Panc1 (cell line): ENCODE results near the gene CACNA2D4. TPM values are rescaled to one million over a fixed set of nuclear protein-coding genes. Genes with fewer than 3 reads are reported as not detected.

Experiments used
- ATAC-seq: fragments of 200-7000 bp; cut with Tn5 transposase; 2 replicates; pipeline ENCODE4 v1.9.1; 2020; ENCODE audit warnings: mild to moderate bottlenecking, moderate library complexity
- BruUV-seq: library from RNA; stranded (reverse); fragments of 400-500 nt; replicated peaks from 2 replicates; lab custom pipeline; 2021; lab: Mats Ljungman, UMichigan
- CTCF ChIA-PET: fragments of 300-600 bp; sonication (Branson Sonifier 250); formaldehyde crosslinking; loops from one replicate; lab custom pipeline; 2022; ENCODE audit warnings: antibody characterized with exemption; lab: Charles Lee
- POLR2A ChIA-PET: fragments of 300-600 bp; sonication (Branson Sonifier 250); formaldehyde crosslinking; loops from one replicate; lab custom pipeline; 2022; ENCODE audit warnings: antibody characterized with exemption; lab: Charles Lee
- DNase-seq: peaks from one replicate; pipeline ENCODE4 v3.0.0-alpha.2; 2010; ENCODE audit warnings: low read depth, low spot score
- H3K27ac ChIP-seq: 2 replicates; pipeline ENCODE4 v1.5.1; 2011; ENCODE audit warnings: mild to moderate bottlenecking, low read length, inconsistent platforms
- H3K27me3 ChIP-seq: fragments of 200-500 bp; sonication (Bioruptor generic); 2 replicates; pipeline ENCODE4 v1.6.0; 2014; ENCODE audit warnings: low read length, inconsistent platforms; ENCODE audit not compliant: control insufficient read depth, insufficient read depth
- H3K36me3 ChIP-seq: fragments of 200-500 bp; sonication (Bioruptor generic); 2 replicates; pipeline ENCODE4 v1.5.1; 2014; ENCODE audit warnings: inconsistent platforms, mild to moderate bottlenecking, low read length, moderate library complexity; ENCODE audit not compliant: control insufficient read depth, insufficient read depth
- H3K4me1 ChIP-seq: 2 replicates; pipeline ENCODE4 v1.5.1; 2011; ENCODE audit warnings: inconsistent platforms, mild to moderate bottlenecking, low read length, moderate library complexity; ENCODE audit not compliant: control insufficient read depth, insufficient read depth
- H3K4me3 ChIP-seq, 2 experiments: 2 replicates each; pipeline ENCODE4 v1.5.1; 2011 to 2012; ENCODE audit warnings: low read depth in 2 of 2, low read length in 2 of 2, mild to moderate bottlenecking in 2 of 2, inconsistent platforms in 1 of 2, moderate library complexity in 1 of 2
- H3K9me3 ChIP-seq: fragments of 200-500 bp; sonication (Bioruptor generic); 2 replicates; pipeline ENCODE4 v1.5.1; 2014; ENCODE audit warnings: low read depth, mild to moderate bottlenecking, inconsistent platforms, low read length, moderate library complexity; ENCODE audit not compliant: control insufficient read depth, insufficient read depth
- CTCF ChIP-seq: fragments of 450-650 bp; IDR thresholded peaks from 2 replicates; pipeline ENCODE4 v1.5.1; 2017; ENCODE audit warnings: mild to moderate bottlenecking
- POLR2AphosphoS5 ChIP-seq: IDR thresholded peaks from 2 replicates; pipeline ENCODE4 v1.6.1; 2012; ENCODE audit warnings: mild to moderate bottlenecking, low read depth, low read length, moderate library complexity
- REST ChIP-seq, 2 experiments: IDR thresholded peaks; 2 replicates each; pipeline ENCODE4 v1.6.1; 2011 to 2012; ENCODE audit warnings: low read depth in 2 of 2, control low read depth in 1 of 2, low read length in 1 of 2, mild to moderate bottlenecking in 1 of 2, moderate library complexity in 1 of 2; ENCODE audit not compliant: insufficient read depth in 1 of 2
- SIN3A ChIP-seq: IDR thresholded peaks from 2 replicates; pipeline ENCODE4 v1.6.1; 2012; ENCODE audit warnings: low read depth, mild to moderate bottlenecking, low read length, moderate library complexity, borderline replicate concordance; ENCODE audit not compliant: insufficient read depth
- TCF7L2 ChIP-seq: IDR thresholded peaks from 2 replicates; pipeline ENCODE4 v1.6.1; 2011; ENCODE audit warnings: mild to moderate bottlenecking, low read depth, low read length, inconsistent platforms
- in situ Hi-C: cut with HindIII; loops from 2 replicates; pipeline ENCODE4 v1.10.0; 2016; ENCODE audit warnings: low sequenced_read_pairs, low pct_unique_long_range_greater_than_20kb
- intact Hi-C: fragments of 100-400 bp; cut with micrococcal nuclease; formaldehyde crosslinking; loops from one replicate; pipeline ENCODE4 v1.10.0; 2022; ENCODE audit not compliant: unreplicated experiment
- total RNA-seq: library from RNA; stranded (reverse); gene quantifications from one replicate; pipeline ENCODE4 v1.2.1, GENCODE V29; 2021; ENCODE audit not compliant: unreplicated experiment

CACNA2D4 gene
- total RNA-seq, 1 experiment from 2014 or later = 0.15 TPM

- Histone ChIP-seq H3K4me3 (no peak overlapping the region), H3K36me3 (no peaks in the 10 kb centered on the region), H3K27ac (no peak overlapping the region), H3K27me3 (no peaks in the 10 kb centered on the region), H3K4me1 (peaks cover 3% of the 10 kb centered on the region; the same call in 1 of the 2 replicates), H3K9me3 (no peaks in the 10 kb centered on the region)
- intact Hi-C loops (loop anchor here (10.0 kb wide), 1 partner anchor 270 kb away; no protein-coding TSS in a partner anchor), in situ Hi-C loops (no loop called here)
- no peak for TF ChIP-seq POLR2AphosphoS5
- no peak for TF ChIP-seq SIN3A
- no peak for TF ChIP-seq CTCF
- no peak for TF ChIP-seq REST (IDR thresholded peaks at IDR 0.05; ENCODE audit: insufficient read depth in 1 of 2, low read depth in 2 of 2, low read length in 1 of 2)
- TF ChIP-seq TCF7L2 = no peak
- ATAC-seq = no peak
- POLR2A ChIA-PET = no interaction called here
- DNase-seq = no peak
- BruUV-seq = no TSS peak
- CTCF ChIA-PET = no interaction called here
Observed at GRCh38 chr12:1934831-1935230, 16.4 kb upstream of the CACNA2D4 start.

- ChIA-PET POLR2A (no interaction called here), CTCF (no interaction called here)
- BruUV-seq = no TSS peak
- H3K4me3 ChIP-seq = no peak overlapping the region
- no peak overlapping the region for H3K27ac ChIP-seq
- peaks cover 3% of the 10 kb centered on the region; the same call in 1 of the 2 replicates for H3K4me1 ChIP-seq
- intact Hi-C loops (loop anchor here (10.0 kb wide), 1 partner anchor 269 kb away; no protein-coding TSS in a partner anchor), in situ Hi-C loops (no loop called here)
- ATAC-seq (no peak), DNase-seq (no peak)
- TF ChIP-seq REST (IDR thresholded peaks at IDR 0.05; ENCODE audit: insufficient read depth in 1 of 2, low read depth in 2 of 2, low read length in 1 of 2) (no peak), SIN3A (no peak), TCF7L2 (no peak), CTCF (no peak), POLR2AphosphoS5 (no peak)
- no peaks in the 10 kb centered on the region for H3K27me3 ChIP-seq
- H3K36me3 ChIP-seq = no peaks in the 10 kb centered on the region
- no peaks in the 10 kb centered on the region for H3K9me3 ChIP-seq
Observed at GRCh38 chr12:1934068-1934467, 15.6 kb upstream of the CACNA2D4 start.
